PC-3 (cell line): ENCODE measurements around the gene PCDHGB4.

ENCODE experiments used
- EZH2 ChIP-seq: fragments of 300-600 bp; sonication (generic); IDR thresholded peaks from one replicate; pipeline ENCODE4 v1.6.1; 2017; ENCODE audit warnings: antibody characterized with exemption, mild to moderate bottlenecking, low read length; ENCODE audit not compliant: unreplicated experiment
- TF ChIP-seq, protein P1 (sequence below): fragments of 300-600 bp; sonication (generic); conservative IDR thresholded peaks from 2 replicates; pipeline ENCODE4 v1.5.1; 2017; ENCODE audit warnings: antibody characterized with exemption, low read depth, mild to moderate bottlenecking, low read length

DNA sequence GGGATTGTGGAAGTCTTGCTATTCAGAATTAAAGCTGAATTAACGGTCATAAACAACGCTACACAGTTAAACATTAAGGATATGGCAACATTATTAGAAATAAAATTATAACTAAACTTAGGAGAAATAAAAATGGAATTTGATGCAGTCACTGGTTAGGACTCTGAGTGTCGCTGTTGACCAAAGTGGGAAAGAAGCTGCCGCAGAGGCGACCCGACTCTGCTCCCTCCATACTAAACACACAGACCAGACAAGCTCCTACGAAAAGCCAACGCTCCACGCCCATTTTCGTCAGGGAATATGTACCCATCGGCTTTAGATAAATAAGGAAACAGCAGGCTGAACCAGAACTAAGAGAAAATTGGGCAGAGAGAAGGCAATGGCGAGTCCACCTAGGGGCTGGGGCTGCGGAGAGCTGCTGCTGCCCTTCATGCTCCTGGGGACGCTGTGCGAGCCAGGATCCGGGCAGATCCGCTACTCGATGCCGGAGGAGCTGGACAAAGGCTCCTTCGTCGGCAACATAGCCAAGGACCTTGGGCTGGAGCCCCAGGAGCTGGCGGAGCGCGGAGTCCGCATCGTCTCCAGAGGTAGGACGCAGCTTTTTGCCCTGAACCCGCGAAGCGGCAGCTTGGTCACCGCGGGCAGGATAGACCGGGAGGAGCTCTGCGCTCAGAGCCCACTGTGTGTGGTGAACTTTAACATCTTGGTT is 23.4 kb upstream of the PCDHGB4 start, which contains the start of gene PCDHGA5:
- TF ChIP-seq EZH2, result no peak
- TF ChIP-seq, protein P1, sequence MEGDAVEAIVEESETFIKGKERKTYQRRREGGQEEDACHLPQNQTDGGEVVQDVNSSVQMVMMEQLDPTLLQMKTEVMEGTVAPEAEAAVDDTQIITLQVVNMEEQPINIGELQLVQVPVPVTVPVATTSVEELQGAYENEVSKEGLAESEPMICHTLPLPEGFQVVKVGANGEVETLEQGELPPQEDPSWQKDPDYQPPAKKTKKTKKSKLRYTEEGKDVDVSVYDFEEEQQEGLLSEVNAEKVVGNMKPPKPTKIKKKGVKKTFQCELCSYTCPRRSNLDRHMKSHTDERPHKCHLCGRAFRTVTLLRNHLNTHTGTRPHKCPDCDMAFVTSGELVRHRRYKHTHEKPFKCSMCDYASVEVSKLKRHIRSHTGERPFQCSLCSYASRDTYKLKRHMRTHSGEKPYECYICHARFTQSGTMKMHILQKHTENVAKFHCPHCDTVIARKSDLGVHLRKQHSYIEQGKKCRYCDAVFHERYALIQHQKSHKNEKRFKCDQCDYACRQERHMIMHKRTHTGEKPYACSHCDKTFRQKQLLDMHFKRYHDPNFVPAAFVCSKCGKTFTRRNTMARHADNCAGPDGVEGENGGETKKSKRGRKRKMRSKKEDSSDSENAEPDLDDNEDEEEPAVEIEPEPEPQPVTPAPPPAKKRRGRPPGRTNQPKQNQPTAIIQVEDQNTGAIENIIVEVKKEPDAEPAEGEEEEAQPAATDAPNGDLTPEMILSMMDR, result peak; percentile 53
